Astrocyte of the cerebellum (primary cell): ENCODE results near the gene CUEDC1.

Experiments used
- DNase-seq: peaks from one replicate; pipeline ENCODE4 v3.0.0-alpha.2; 2011; ENCODE audit warnings: low read depth
- H3K4me3 ChIP-seq: 2 replicates; pipeline ENCODE4 v1.5.1; 2011; ENCODE audit warnings: mild to moderate bottlenecking, low read depth, low read length, moderate library complexity
- in situ Hi-C: cut with HindIII; loops from 2 replicates; pipeline ENCODE4 v1.10.0; 2017; ENCODE audit warnings: low sequenced_read_pairs
- TF ChIP-seq, protein P1 (sequence below): IDR thresholded peaks from 2 replicates; pipeline ENCODE4 v1.5.1; 2012; ENCODE audit warnings: low read length, low read depth, moderate library complexity, mild to moderate bottlenecking; ENCODE audit errors: missing control alignments

CUEDC1 gene

DNA sequence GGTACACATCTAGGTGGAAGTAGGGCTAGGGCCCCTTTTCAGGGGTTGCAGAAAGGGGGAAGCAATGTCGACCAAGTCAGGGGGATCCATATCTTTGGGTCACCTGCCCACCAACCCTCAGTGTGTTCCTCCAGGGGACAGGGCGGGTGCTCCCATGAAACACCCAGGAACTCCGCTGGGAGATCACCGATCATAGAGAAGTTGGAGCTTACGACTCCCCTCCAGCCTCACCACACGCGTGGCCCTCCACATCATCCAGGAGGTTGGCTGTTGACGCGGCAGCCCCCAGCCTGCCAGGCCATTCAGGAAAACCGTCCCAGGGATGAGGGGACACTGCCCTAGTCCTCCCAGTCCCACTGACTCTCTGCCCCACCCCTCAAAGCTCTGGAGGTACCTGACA lies 88.1 kb downstream of the CUEDC1 start:
- no peak for DNase-seq
- TF ChIP-seq, protein P1, sequence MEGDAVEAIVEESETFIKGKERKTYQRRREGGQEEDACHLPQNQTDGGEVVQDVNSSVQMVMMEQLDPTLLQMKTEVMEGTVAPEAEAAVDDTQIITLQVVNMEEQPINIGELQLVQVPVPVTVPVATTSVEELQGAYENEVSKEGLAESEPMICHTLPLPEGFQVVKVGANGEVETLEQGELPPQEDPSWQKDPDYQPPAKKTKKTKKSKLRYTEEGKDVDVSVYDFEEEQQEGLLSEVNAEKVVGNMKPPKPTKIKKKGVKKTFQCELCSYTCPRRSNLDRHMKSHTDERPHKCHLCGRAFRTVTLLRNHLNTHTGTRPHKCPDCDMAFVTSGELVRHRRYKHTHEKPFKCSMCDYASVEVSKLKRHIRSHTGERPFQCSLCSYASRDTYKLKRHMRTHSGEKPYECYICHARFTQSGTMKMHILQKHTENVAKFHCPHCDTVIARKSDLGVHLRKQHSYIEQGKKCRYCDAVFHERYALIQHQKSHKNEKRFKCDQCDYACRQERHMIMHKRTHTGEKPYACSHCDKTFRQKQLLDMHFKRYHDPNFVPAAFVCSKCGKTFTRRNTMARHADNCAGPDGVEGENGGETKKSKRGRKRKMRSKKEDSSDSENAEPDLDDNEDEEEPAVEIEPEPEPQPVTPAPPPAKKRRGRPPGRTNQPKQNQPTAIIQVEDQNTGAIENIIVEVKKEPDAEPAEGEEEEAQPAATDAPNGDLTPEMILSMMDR = no peak
- in situ Hi-C loops = no loop called here
- H3K4me3 ChIP-seq = no peak overlapping the region

DNA sequence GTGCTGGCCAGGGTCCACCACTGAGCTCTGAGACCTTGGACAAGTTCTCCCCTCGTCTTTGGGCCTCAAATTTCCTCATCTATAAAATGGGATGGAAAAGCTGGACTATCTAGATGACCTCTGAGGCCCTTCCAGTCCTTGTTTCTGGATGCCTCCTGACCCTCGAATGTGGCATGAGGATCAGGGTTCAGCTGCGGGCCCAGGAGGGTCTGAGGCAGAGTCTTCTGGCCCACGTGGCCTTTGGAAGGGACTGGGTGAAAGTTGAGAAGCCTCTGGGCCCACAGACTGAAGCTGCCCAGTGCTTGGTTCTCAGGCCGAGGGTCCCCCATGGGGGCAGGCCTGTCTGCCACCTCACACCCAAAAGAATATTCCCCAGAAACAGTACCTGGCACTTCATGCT lies 88.5 kb downstream of the CUEDC1 start:
- H3K4me3 ChIP-seq = no peak overlapping the region
- TF ChIP-seq, protein P1 = no peak
- in situ Hi-C loops = no loop called here
- no peak for DNase-seq

DNA sequence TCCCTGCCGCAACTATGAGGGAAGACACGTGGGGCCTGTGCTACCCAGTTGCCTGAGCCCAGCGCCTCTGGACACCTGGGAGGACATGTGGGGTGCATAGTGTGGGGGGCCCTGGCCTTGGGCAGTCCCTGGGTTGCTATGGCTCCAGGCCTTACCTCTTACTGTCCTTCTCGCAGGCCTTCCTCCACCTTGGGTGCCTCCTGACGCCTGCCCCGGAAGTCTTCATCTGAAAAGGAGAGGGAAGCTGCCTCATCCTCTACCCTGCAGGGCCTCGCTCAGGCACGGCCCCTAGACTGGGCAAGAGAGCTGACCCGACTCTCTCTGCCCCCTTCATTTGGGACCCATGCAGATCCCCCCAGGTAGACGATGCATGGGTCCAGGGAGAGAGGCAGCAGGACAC lies 88.9 kb downstream of the CUEDC1 start:
- in situ Hi-C loops = no loop called here
- H3K4me3 ChIP-seq = no peak overlapping the region
- TF ChIP-seq, protein P1 = no peak

DNA sequence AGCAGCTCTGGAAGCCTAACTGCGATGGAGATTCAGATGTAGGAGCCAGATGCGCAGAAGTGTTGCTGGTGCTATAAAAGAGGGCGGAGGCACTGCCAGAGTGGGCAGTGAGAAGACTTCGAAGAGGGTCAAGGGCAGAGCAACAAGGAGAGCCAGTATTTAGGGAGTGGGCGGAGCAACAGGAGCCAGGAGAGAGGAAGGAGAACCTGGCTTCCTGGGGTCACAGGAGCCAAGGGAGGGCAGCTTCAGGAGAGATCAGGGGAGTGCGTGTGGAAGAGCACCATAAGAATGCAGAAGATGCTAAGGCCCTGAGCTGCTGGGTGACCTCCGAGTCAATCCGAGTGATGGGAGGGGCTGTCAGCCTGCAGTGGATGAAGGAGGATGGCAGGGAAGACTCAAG lies 90.9 kb downstream of the CUEDC1 start:
- no peak for DNase-seq
- no peak overlapping the region for H3K4me3 ChIP-seq
- in situ Hi-C loops = no loop called here
- TF ChIP-seq, protein P1 = no peak

More for the DNA sequence above, 88.9 kb downstream of the CUEDC1 start:
- no peak for DNase-seq

DNA sequence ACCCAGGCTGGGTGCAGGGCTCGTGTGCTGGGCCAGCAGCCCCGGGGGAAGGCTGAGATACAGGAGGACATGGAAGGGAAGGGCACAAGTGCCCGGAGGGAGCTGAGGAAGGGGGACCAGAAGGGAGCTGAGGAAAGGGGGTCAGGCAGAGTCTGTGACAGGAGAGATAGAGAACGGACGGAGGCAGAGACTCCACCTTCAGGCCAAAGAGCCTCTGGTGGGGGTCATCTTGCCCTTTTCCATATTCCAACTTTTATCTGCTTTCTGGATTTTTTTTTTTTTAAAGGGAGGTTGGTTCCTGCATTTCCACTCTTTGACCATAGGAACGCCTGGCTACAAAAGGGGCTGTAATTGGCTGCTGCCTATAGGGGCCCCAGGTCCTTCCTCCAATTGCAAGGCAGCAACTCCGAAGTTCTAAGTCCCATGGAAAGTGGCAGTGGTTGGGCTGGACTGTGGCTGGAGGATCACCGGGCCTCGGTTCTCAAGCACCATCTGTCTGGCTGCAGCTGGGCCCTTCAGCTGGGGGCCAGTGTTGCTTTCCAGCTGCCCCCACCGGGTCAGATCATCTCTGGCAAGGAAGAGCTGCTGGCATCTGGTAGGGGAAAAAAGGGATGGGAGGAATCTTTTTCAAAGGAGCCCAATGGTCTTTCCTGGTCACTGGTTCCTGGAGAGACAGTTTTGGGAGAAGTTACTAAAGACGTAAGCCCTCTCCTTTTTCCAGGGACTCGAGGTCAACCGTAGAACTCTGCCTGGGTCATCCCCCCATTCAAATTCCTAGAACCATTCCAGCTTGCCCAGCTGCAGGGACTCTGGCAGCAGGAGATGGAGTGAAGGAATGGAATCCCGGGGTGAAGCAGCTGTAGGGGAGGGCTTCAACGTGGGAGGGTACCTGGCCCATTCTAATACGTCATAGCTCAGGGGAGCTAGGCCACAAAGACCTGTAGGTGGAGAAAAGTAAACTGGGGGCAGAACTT lies 92.2 kb downstream of the CUEDC1 start:
- in situ Hi-C loops = no loop called here
- TF ChIP-seq, protein P1 = no peak
- DNase-seq = no peak
- no peak overlapping the region for H3K4me3 ChIP-seq

DNA sequence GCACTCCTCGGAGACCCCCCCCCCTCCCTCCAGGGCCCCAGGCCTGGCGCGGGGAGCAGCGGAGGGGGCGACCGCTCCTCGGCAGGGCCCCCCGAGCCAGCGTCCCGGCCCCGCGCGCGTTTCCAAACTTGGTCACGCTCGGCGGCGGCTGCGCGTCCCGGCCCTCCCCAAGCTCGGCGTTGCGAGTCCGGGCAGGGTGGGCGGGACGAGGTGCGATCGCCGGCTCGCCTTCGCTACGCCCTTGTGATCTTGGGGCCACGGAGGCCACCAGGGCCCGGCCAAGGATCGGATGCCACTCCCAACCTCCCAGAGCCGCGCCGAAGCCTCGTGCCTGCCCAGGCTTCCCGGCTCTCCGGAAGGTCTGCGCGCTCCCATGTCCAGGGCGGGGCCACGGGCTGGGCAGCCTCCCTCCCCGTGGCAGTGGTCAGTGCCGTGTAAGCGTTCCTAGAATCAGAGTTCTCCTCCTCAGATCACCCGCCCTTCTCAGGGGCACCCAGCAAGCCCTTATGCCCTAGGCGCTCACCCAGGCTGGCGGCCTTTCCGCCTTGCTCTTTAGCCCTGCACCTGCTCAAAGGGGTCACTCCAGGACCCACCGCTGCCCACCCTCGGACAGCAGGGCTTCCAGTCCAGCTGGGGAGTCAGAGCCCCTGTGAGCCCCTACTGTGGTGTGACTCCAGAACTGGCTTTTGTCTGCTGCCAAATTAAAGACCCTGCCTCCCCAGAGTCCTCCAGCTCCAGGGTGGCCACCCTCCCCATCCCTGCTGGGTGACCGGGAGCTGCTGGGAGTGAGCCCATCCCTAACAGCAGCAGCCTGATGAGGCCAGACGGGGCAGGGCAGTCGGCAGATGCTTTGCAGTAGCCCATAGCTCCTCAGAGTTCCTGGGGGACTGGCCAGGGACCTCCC lies 93.2 kb downstream of the CUEDC1 start:
- TF ChIP-seq, protein P1 = no peak
- peak overlapping the region; percentile 26 for H3K4me3 ChIP-seq
- no peak for DNase-seq
- in situ Hi-C loops = no loop called here
